HG03095 (cell line): Measurements from ENCODE around the gene KRTAP12-3.
"Not testable (repeated sequence)": the region's sequence is repeated elsewhere in the genome, so short reads cannot be mapped to it uniquely, and the experiment has no call there.

Source experiments
- ATAC-seq: cut with Tn5 transposase; IDR thresholded peaks from one replicate; pipeline ENCODE4 v1.9.1; 2021; ENCODE audit warnings: moderate library complexity; ENCODE audit not compliant: unreplicated experiment

The KRTAP12-3 gene, protein sequence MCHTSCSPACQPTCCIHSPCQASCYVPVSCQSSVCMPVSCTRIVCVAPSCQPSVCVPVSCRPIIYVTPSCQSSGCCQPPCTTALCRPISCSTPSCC

DNA sequence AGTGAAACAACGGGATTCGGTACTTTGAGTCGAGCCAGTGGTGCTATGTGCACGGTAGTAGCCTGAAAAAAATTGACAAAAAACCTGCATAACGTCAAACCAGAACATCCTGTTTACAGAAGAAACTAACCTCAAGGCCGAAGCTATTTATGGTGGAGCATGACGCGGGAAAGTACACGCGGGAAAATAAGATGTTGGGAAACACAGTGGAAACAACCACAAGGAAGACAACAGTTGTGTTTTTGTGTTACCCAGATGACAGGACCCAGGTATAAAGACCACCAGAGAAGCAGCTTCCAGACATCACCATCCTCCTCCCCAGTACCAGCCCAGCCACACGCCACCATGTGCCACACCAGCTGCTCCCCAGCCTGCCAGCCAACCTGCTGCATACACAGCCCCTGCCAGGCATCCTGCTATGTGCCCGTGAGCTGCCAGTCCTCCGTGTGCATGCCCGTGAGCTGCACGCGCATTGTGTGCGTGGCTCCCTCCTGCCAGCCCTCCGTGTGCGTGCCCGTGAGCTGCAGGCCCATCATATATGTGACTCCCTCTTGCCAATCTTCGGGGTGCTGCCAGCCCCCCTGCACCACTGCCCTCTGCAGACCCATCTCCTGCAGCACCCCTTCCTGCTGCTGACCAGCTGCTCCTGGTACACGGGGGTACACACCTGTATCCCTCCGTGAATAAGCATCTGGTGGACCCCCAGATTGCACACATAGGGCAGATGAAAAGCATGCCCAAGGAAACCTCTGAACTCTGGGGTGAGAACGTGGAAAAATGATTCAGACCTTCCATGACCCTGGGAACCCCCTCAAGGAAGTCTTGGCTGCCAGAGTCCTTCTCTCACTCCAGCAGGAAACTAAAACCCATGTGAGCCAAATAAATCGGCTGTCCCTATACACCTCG, at the start of gene KRTAP12-3:
Gene KRTAP12-3 (plus strand): TSS at position 298 of the 906 bp plus-strand sequence. CDS start 48 bp downstream, at position 346.
- no peak for ATAC-seq

DNA sequence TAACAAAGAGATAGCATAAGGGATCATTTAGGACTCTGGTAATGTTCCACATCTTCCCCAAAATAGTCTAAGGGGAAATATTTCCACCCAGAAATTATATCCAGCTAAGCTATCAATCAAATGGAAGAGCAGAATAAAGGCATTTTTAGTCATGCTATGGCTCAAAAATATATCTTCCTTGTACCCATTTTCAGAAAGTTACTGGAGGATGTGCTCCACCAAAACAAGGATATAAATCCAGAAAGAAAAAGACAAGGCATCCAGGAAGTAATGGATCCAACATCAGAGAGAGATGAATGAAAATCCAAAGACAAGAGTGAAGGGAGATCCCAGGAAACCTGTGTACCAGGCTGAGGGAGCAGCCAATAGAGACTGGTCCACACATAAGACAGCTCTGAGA, 48.5 kb upstream of the KRTAP12-3 start:
- no peak for ATAC-seq

DNA sequence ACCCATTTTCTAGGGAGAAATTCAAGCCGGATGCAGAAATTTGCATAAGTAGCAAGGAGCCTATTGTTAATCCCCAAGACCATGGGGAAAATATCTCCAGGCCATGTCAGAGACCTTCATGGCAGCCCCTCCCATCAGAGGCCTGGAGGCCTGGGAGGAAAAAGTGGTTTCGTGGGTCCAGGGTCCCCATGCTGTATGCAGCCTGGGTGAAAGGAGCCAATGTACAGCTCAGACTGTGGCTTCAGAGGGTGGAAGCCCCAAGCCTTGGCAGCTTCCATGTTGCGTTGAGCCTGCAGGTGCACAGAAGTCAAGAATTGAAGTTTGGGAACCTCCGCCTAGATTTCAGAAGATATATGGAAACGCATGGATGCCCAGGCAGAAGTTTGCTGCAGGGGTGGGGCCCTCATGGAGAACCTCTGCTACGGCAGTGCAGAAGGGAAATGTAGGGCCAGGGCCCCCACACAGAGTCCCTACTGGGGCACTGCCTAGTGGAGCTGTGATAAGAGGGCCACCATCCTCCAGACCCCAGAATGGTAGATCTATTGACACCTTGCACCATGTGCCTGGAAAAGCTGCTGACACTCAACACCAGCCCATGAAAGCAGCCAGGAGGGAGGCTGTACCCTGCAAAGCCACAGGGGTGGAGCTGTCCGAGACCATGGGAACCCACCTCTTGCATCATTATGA, 47.4 kb upstream of the KRTAP12-3 start:
- ATAC-seq: not testable (repeated sequence)

DNA sequence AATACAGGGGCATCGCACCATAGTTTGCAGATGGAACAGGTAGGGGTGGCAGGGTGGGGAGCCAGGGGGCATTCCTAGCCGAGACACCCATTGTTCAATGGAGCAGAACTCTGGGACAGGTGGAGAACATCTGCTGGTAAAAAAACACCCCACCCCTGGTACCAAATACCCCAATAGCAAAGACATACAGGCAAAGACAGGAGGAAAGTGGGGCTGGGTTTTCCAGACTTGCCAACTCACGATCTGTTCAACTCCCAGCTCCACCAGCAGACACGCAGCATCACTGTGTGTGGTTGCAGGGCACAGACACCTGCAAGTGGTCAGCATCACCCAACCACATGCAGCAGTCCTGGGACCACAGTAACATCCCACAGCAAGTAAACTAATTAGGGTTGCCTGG, 46.2 kb upstream of the KRTAP12-3 start:
- no peak for ATAC-seq

DNA sequence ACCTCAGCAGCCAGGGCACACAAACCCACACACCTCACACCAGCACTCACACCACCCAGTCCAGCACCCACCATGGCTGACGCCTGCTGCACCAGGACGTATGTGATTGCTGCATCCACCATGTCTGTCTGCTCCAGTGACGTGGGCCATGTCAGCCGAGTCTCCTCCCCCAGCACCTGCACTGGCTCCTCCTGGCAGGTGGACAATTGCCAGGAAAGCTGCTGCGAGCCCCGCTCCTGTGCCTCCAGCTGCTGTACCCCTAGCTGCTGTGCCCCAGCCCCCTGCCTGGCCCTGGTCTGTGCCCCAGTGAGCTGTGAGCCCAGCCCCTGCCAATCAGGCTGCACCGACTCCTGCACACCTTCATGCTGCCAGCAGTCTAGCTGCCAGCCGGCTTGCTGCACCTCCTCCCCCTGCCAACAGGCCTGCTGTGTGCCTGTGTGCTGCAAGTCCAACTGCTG, 45.7 kb upstream of the KRTAP12-3 start, which contains the start of gene KRTAP10-8:
Gene KRTAP10-8 (plus strand): TSS at position 51 of the 458 bp plus-strand sequence. CDS start 22 bp downstream, at position 73.
- no peak for ATAC-seq

DNA sequence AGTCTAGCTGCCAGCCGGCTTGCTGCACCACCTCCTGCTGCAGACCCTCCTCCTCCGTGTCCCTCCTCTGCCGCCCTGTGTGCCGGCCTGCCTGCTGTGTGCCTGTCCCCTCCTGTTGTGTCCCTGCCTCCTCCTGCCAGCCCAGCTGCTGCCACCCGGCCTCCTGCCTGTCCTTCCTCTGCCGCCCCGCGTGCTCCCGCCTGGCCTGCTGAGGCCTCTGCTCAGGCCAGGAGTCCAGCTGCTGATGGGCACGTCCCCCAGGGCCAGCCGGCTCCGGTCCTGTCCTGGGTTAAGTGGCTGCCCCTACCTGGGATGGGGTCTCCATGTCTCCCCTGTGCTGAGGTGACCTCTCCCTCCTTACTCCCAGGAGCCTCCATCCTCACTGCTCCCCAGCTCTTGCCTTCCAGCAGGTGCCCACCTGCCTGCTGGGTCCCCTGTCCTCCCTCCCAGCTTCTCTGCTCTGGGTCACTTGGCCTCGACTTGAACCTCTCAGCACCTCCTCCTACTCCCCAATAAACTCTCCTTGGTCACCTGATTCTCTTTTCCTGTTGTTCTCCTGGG, 45.0 kb upstream of the KRTAP12-3 start:
- no peak for ATAC-seq

DNA sequence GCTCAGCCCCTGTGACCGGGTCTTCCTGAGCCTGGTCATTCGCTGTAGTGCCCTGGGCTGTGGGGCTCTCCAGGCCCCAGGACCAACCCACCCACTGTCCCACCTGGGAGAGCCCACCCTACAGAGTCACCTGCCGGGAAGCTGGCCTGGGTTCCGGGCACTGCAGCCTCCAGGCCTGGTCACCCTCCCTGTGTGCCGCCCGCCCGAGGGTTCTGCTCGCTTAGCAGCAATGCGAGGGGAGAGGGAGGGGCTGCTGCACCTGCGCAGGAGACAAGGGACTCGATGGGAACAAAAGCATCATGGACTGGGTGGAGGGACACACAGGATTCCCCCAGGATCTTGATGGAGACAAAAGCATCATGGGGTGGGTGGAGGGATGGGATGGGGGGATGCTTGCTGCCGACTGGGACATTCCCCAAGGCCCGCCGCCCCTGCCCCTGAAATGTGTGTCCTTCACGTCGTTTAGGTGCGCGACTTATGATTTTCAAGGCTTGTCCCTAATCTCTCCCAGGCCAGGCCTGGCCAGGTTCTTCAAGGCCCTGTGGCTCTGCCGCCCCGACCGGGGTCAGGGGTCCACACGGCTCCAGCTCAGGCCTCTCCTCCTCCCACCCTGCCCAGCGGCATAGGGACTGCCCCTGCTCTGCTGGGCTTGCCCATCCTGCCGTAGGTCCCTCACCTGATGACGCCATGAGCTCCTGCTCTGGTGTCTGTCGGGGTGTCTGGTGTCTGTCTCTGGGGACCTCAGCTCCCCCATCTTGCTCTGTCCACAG, 44.2 kb upstream of the KRTAP12-3 start:
- no peak for ATAC-seq

DNA sequence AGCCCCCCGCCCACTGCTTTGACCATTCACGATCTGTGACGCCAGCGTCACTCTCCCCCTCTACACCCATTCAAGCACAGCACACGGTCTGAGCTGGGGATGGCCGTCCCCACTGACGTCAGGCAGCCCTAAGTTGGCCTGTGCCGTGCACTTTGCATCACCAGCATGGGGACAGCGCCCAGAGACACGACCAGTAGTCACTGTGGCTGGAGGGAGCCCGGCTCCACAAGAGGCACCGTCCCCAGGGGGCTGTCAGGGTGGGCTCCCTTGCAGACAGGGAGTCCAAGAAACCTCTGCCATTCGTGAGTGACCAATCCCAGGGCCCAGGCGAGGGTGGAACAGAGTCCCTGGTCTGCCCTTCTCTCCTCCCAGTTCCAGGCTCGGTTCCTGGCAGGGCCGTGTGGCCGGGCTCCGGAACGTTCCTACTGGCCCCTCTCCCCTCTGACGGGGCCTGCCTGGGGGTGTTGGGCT, 43.5 kb upstream of the KRTAP12-3 start:
- ATAC-seq: no peak

DNA sequence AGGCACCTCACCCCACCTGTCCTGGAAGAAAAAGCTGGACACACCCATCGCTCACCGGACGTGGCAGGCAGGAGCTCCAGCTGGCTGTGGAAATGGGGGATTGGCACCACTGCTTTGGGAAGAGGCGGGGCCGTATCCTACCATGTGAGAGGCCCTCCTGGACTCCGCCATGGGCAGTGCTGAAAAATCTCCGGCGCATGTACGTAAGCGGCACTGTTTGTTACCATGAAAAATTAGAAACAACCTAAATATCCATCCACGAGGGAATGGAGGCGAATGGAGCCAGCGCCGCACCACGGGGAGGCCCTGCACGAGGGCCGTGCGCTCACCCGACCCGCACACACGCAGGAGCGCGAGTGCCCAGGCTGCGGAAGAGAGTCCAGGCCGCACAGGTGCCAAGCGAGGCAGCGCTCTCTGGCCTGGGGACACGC, 42.8 kb upstream of the KRTAP12-3 start:
- no peak for ATAC-seq

DNA sequence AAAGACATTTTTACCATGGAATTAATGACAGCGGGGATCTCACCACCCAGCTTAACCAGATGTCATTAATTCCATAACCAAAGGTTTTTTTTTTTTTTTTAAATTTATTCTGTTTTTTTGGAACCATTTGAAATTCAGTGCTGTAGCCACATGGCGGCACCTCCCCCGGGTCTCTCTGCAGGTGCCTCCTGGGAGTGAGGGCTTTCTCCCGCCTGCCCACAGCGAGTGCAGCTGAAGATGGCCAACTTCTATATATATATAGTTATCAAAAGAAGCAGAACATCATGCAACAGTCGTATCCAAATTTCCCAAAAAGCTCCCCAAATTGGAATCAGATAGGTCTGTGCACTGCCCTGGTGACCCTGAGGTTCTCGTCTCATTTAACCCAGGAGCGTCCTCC, 42.3 kb upstream of the KRTAP12-3 start:
- no peak for ATAC-seq

DNA sequence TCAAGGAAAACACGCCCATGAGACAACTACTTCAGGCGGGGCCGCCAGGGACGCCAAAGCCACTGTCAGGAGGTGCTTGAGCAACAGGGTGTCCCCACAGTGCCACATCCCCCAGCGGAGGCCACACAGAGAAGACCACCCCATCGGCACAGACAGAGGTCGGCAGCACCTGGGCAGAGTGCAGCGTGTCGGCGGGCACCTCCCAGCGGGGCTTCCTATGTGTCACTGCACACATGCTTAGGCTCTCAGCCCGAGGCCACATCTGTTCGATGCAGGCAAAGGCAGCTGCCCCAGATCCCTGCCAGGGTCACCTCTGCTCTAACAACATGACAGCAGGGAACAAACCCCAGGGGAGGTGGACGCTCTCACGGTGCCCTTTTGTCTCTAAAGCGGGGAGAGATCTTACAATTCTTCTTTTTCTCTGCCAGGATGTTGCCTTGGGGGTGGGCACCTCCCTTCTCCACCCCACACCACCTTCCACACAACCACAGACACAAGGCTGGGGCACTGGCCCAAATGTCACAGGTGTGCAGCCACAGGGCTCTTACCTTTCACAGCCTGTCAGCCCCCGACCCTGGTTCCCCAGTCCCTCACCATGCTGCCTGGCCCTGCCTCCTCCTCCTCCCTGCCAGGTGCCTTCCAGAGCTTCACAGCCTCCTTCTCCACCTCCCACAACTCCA, 41.7 kb upstream of the KRTAP12-3 start:
- no peak for ATAC-seq

DNA sequence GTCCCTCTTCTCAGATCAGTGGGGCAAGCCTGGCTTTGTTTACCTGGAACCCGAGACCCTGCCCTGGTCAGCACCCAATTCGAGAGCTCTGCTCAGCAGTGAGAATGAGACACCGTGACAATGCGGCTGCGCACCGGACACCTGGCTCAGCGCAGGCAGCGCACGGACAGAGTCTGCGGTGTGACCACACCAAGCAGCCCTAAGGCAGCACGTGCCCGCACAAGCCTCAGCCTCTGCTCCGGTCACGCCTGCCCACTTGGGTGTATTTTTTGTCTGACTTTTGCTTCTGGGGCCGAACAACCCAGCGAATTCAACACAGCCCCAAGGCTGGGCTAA, 41.2 kb upstream of the KRTAP12-3 start:
- no peak for ATAC-seq

DNA sequence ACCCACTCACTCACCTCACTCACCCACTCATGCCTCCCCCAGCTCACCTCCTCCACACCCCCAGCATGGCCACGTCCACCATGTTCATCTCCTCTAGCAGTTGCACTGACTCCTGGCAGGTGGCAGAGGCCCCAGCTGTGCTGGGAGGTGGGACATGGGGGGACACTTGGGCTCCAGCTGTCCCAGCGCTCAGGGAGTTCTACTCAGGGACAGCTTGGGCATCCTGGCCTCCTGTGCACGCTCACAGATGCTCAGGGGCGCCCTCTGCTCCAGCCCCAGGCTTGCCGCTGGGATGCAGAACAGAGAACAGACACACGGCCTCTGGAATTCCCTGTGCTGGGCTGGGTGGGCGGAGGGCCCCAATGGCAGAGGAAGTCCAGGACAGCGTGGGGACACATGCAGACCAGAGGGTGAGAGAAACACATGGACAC, 40.6 kb upstream of the KRTAP12-3 start:
- ATAC-seq: no peak

DNA sequence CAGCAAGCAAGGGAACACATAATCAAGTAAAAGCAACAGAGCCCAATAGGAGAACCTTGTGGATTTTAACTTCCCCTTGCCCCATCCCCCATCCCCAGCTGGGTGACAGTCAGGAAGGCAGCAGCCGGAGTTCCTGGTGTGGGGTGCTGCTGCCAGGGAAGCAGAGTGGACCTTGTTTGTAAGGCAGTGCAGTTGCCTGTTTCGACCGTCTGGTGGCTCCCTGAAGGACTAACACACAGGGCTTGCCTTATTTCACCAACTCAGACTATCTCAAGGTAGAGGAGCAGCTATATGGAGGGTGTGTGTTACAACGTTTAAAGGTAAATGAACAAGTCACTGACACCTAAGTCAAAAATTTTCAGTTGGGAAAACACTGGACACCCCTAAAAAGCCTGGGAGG, 39.2 kb upstream of the KRTAP12-3 start:
- ATAC-seq: no peak

DNA sequence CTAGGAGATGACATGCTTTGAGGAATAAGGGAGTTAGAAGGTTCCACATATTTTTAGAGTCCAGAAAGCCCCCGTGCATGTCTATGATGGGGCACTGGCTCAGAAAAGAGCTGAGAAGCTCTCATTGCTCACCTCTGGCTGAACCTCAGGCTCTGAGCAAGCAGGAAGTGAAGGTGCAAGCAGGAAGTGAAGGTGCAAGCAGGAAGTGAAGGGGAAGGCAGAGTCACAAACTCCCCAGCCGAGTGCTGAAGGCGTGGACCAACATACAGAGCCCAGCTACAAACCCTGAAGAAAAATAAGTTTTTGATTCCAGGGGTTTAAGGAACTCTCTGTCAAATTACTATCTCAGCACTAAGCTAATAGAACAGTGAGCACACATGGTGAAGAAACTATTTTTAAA, 38.8 kb upstream of the KRTAP12-3 start:
- ATAC-seq: no peak

DNA sequence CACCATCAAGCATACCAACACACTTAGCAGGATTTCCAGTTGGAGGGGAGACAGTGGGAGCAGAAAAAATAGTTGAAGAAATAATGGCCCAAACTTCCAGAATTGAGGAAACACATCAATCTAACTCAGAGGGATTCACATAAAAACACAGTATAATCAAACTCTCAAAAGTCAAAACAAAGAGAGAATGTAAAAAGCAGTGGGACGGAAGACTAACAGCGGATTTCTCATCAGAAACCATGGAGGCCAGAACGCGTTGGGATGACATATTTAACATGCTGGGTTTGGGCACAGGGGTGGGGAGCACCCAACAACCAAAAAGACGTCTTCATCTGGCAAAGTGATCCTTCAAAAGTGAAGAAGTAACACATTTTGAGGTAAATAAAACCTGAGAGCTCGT, 37.8 kb upstream of the KRTAP12-3 start:
- no peak for ATAC-seq

DNA sequence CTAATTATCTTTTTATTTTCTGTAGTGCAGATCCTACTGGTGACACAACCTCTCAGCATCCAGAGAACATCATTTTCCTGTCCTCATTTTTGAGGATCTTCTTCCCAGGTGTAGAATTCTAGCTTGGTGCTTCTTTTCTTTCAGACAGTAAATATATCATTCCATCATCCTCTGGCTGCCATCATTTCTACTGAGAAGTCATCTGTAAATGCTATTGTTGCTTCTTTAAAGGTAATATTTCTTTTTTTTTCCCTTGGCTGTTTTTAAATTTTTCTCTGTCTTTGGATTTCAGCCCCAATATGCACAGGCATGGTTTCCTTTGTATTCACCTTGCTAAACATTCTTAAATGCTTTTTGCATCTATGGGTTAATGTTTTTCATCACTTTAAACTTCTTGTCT, 34.2 kb upstream of the KRTAP12-3 start:
- ATAC-seq: no peak

DNA sequence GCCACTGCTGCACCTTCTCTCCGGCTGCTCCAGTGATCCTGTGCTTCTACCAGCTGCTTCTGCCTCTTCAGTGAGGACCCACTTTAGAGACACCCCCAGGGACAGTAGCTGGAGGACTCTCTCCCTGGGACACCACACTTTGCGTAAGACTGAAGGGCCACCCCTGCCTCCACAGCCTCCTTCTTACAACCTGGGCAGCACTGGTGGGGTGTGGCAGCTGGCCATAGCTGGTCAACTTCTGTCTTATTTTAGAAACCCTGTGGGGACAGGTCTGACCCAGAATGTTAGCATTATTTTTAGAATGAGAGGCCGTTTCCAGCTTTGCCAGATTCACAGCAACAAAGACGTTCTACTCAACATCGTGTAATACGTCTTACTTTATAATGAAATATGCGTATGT, 32.0 kb upstream of the KRTAP12-3 start:
- no peak for ATAC-seq

DNA sequence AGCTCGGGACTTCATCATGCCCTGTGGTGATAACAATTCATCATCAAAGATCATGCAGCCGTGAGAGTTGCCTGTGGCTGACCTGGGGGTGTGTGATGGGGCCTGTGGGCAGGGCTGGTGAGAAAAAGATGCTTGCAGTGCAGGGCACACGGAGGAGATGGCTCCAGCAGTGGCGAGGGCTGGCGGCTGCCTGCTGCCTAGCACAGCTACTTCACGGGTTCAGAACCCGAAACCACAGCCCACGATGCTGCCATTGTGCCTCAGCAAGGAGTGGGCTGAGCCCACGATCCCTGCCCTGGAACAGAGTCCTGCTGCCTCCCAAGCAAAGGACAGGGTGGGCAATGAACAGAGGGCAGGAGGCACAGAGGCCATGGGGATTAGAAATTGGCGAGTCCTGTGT, 31.5 kb upstream of the KRTAP12-3 start:
- ATAC-seq: no peak

DNA sequence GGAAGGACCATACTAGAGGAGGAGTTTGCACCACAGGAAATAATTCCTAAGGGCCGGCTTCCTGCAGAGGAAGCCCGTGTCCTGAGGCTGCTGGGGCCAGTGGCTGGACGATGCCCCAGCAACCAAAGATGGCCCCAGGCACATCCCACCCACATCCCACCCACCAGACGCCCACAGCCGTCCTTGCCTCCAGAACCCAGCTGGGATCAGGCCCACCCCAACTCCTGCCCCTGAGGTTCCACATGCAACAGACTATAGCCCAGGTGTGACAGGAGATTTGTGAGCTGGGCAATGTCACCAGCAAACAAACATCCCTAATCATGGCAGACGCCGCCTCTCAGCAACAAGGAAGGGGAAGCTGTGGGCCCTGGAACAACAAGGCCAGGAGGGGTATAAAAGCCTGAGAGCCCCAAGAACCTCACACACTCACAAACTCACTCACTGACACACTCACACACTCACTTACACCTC, 31.0 kb upstream of the KRTAP12-3 start, which contains the start of gene KRTAP10-9:
Gene KRTAP10-9 (plus strand): TSS at position 421 of the 471 bp plus-strand sequence. CDS start 79 bp downstream, outside the sequence.
- ATAC-seq: no peak
